Esophagus (tissue), 2 donors: ENCODE data around the gene SLC25A4. TPM values are rescaled to one million over a fixed set of nuclear protein-coding genes. Genes with fewer than 3 reads are reported as not detected.
A peak's percentile ranks its signal among the peaks of the same experiment; 100 is the strongest.

Experiments used
- H3K27ac ChIP-seq, 2 donors: one replicate each; pipeline ENCODE4 v1.5.1; 2013; ENCODE audit warnings: low read depth in 2 of 2, mild to moderate bottlenecking in 2 of 2, inconsistent platforms in 1 of 2, low read length in 1 of 2, moderate library complexity in 1 of 2
- H3K27me3 ChIP-seq, 2 donors: one replicate each; pipeline ENCODE4 v1.6.1; 2013; ENCODE audit warnings: low read length in 2 of 2, control low read depth in 1 of 2, mild to moderate bottlenecking in 1 of 2; ENCODE audit not compliant: insufficient read depth in 2 of 2, control insufficient read depth in 1 of 2
- H3K36me3 ChIP-seq, 2 donors: one replicate each; pipeline ENCODE4 v1.6.1; 2013; ENCODE audit warnings: low read length in 1 of 2; ENCODE audit not compliant: control insufficient read depth in 2 of 2, insufficient read depth in 2 of 2
- H3K4me1 ChIP-seq, 2 donors: one replicate each; pipeline ENCODE4 v1.6.1; 2013; ENCODE audit warnings: low read length in 1 of 2; ENCODE audit not compliant: control insufficient read depth in 2 of 2, insufficient read depth in 2 of 2
- H3K4me3 ChIP-seq, 2 donors: one replicate each; pipeline ENCODE4 v1.5.1; 2013; ENCODE audit warnings: low read length in 2 of 2, mild to moderate bottlenecking in 2 of 2, low read depth in 1 of 2, moderate library complexity in 1 of 2
- H3K9me3 ChIP-seq, 2 donors: one replicate each; pipeline ENCODE4 v1.6.1; 2013; ENCODE audit warnings: mild to moderate bottlenecking in 2 of 2, low read depth in 1 of 2, low read length in 1 of 2, moderate library complexity in 1 of 2; ENCODE audit not compliant: control insufficient read depth in 2 of 2, insufficient read depth in 1 of 2
- WGBS, 2 donors: extraction: QIAGEN DNeasy Blood & Tissue Kit; methylation state at CpG; one replicate each; pipeline ENCODE4 v1.1.7; 2013; 5-methylcytosine and 5-hydroxymethylcytosine counted together
- polyA plus RNA-seq, 2 donors: library from polyadenylated mRNA; stranded (reverse); fragments of 200-250 nt; gene quantifications; one replicate each; pipeline ENCODE4 v1.2.3, GENCODE V29; 2013
- donor health status: healthy with polysubstance abuse.
- donor health status: Bipolar disorder and iron deficiency.

SLC25A4 gene
- polyA plus RNA-seq, result 10 to 100 TPM in 1 of 2 donors, 1 to 10 TPM in 1; 9.1 to 20.6 TPM

DNA sequence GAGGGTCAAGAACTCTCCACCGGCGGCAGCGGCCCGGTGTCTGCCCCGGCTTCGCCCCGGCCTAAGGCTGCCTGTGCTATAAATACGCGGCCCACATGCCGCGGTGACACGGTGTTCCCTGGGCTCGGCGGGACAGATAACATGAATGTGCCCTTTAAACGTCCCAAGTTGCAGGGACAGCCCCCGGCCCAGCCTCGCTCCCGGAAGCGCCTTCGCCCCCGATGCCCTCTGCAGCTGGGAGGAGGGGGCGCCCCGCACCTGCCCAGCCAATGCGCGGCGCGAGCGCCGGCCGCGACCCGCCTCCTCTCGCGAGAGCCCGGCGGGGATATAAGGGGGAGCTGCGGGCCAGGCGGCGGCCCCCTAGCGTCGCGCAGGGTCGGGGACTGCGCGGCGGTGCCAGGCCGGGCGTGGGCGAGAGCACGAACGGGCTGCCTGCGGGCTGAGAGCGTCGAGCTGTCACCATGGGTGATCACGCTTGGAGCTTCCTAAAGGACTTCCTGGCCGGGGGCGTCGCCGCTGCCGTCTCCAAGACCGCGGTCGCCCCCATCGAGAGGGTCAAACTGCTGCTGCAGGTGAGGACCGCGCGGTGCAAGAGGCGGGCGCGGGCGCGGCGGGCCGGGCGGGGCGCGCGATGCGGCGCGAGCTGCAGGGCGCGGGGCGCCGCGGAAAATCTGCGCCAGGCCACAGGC, at the start of gene SLC25A4:
TSS of gene SLC25A4 (plus strand) at position 355 of the 689 bp plus-strand sequence. CDS start at position 462, 107 bp downstream.
- Histone ChIP-seq H3K9me3 (no peaks in the 10 kb centered on the region), H3K27me3 (no peaks in the 10 kb centered on the region), H3K4me1 (peaks cover 0 to 8% of the 10 kb centered on the region in 2 donors), H3K36me3 (peaks cover 0 to 4% of the 10 kb centered on the region in 2 donors), H3K27ac (peak within 1 kb of the TSS; percentile 80 to 85), H3K4me3 (peak within 1 kb of the TSS; percentile 70 to 93)
- WGBS, 2 donors, result 0% methylated on average over 62 to 87 of the region's 87 CpGs

DNA sequence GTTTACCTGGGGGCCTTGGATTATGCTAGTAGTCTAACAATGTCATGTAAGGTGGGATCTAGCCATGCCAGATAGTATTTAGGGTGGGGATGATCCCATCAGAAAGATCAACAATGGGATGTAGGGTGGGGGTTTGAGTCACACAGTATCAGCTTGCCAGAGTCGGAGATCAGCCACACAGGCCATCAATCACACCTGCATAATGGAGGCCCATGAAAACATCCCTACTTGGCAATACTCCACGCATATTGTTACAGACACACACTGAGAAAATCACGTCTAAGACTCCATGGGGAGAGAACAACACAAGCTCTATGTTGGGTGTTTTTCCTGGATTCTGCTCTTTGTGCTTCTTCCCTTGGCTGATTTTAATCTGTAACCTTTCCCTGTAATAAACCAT, 49.5 kb upstream of the SLC25A4 start:
- Histone ChIP-seq H3K27ac (no peak overlapping the region), H3K36me3 (no peaks in the 10 kb centered on the region), H3K27me3 (no peaks in the 10 kb centered on the region), H3K4me3 (no peak overlapping the region), H3K9me3 (no peaks in the 10 kb centered on the region), H3K4me1 (no peaks in the 10 kb centered on the region)
- 61 to 66% methylated on average over 3 of the region's 3 CpGs for WGBS, 2 donors

DNA sequence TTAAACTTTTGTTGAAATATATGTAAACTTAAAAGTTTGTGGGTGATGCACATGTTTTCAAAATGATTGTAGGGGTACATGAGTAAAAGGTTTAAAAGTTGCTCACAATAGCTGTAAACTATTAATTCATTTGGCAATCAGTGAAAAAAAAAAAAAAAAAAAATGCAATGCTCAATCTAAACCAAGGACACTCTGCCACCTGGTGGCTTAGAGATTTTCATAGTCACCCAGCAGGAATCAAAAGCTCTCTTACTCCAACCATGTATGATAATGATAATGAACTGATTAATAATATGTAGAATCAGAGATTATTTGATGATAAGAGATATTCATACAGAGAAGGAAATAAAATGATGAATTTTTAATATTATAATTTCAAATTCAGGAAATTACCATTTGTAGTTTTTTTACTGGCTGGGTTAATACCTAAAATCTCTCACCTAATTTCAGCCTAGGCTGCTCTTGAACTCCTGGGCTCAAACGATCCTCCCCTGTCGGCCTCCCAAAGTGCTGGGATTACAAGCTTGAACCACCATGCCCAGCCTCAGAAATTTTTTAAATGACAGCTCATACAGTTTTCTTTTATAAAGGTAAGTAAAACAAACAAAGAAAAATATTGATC, 46.9 kb upstream of the SLC25A4 start:
- 25 to 33% methylated on average over 2 of the region's 2 CpGs for WGBS, 2 donors
- H3K36me3 ChIP-seq, result no peaks in the 10 kb centered on the region
- no peaks in the 10 kb centered on the region for H3K9me3 ChIP-seq
- H3K27ac ChIP-seq, result no peak overlapping the region
- H3K4me1 ChIP-seq, result no peaks in the 10 kb centered on the region
- no peak overlapping the region for H3K4me3 ChIP-seq
- no peaks in the 10 kb centered on the region for H3K27me3 ChIP-seq

DNA sequence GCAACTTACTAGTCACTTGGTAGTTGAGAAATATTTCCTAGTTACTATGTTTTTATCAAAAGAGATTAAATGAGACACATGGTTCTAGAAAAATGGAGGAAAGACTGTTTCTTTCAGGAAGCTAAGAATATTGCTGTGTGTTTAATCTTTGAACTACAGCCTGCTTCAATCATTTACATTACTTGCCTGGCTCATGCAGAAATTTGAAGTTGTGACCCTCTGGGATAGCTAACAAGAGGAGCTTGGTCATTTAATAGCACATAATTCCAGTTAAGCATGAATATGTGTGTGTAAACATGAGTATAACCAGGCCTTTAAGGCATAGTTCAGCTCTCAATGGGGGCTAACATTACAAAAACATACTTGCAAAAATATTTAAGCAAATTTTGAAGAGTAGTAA, 44.6 kb upstream of the SLC25A4 start:
- H3K27ac ChIP-seq, result no peak overlapping the region
- no peak overlapping the region for H3K4me3 ChIP-seq
- H3K36me3 ChIP-seq, result no peaks in the 10 kb centered on the region
- no peaks in the 10 kb centered on the region for H3K9me3 ChIP-seq
- H3K4me1 ChIP-seq, result no peaks in the 10 kb centered on the region
- no peaks in the 10 kb centered on the region for H3K27me3 ChIP-seq

DNA sequence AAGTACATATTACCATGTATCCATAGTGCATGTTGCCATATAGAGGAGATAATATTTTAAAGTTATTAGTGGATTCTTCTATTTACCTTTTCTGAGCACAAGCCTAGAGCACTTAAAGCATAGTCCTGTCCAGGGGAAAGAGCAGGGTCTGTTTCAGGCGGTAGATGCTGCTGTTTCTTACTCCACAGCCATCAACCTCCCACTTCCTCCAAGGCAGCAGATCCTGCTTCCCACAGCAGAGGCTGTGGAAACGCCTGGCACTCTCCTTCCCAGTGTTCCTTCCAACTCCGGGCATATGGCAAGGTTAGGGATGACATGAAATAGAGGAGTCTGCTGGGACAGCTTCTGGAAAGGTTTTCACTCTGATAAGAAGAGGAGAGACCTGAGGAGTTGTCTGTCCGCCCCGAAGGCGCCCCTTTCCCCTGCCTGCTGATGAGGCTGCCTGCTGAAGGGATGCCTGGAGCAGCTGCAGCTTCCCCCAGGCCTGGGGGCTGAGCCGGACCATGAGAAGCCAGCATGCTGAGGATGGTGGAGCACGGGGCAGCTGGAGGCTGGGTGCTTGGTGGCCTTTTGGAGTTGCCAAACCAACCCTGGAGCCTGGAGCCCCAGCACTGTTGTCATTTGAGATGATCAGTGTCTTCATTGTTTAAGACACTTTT, 43.9 kb upstream of the SLC25A4 start:
- no peaks in the 10 kb centered on the region for H3K4me1 ChIP-seq
- no peaks in the 10 kb centered on the region for H3K27me3 ChIP-seq
- H3K4me3 ChIP-seq, result no peak overlapping the region
- no peaks in the 10 kb centered on the region for H3K36me3 ChIP-seq
- WGBS, 2 donors, result 69 to 70% methylated on average over 8 of the region's 8 CpGs
- no peaks in the 10 kb centered on the region for H3K9me3 ChIP-seq
- H3K27ac ChIP-seq, result no peak overlapping the region

DNA sequence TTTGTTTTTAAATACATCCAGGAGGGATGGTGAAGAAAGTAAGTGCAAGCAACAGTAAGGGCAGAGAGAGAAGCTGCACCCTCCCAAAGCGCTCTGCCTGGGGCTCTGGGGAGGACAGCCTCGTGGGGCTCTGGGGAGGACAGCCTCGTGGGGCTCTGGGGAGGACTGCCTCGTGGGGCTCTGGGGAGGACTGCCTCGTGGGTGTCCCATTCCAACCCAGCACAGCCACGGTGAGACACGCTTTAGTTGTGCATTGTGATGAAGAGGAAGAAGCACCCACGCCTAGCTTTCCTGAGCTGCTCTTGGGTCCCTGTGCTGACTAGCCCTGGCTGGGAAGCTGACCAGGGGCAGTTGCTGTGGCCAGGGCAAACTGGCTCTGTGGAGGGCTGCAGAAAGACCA, 43.1 kb upstream of the SLC25A4 start:
- no peak overlapping the region for H3K4me3 ChIP-seq
- H3K27me3 ChIP-seq, result no peaks in the 10 kb centered on the region
- H3K27ac ChIP-seq, result no peak overlapping the region
- no peaks in the 10 kb centered on the region for H3K9me3 ChIP-seq
- H3K4me1 ChIP-seq, result no peaks in the 10 kb centered on the region
- no peaks in the 10 kb centered on the region for H3K36me3 ChIP-seq
- 74 to 81% methylated on average over 8 of the region's 8 CpGs for WGBS, 2 donors

DNA sequence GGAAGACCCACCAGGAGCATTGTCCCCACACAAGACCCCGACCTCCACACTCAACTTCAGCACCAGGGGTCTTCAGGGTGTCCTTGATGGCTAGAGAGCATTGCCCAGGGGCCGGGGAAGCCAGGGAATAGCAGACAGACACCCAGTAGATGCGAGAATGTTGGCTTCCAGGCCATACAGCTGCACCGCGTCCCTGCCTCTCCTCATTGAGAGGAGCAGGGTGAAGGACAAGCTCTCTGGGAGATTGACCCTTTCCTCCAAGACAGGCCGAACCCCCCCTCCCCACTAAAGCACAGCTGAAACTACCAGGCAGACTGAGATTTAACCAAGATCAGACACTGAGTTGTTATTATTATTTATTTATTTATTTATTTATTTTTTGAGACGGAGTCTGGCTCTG, 42.6 kb upstream of the SLC25A4 start:
- 81 to 88% methylated on average over 7 of the region's 7 CpGs for WGBS, 2 donors
- Histone ChIP-seq H3K4me3 (no peak overlapping the region), H3K36me3 (no peaks in the 10 kb centered on the region), H3K27me3 (no peaks in the 10 kb centered on the region), H3K9me3 (no peaks in the 10 kb centered on the region), H3K4me1 (no peaks in the 10 kb centered on the region), H3K27ac (no peak overlapping the region)

DNA sequence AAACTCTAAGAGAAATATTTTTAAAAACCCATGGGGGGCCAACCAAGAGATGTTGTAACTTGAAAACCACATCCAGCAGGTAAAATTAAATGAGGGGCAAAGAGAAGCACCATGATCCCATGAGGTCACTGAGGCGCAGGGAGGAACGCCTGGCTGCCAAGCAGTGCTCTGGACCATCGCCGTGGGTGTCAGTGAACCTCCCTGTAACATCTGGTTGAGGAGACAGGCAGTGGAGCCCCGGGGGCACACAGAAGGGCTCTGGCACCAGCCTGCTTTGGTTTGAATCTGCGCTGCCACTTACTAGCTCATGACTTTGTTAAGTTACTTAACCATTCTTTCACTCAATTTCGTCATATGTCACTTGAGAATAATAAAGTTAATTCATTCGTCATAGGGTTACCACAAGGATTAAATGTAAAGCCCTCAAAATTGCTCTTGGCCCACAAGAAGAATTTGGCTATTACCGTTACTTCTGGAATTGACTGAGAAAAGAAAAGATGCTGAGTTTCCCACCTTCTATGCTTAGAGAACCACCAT, 41.6 kb upstream of the SLC25A4 start:
- H3K27ac ChIP-seq, result no peak overlapping the region

DNA sequence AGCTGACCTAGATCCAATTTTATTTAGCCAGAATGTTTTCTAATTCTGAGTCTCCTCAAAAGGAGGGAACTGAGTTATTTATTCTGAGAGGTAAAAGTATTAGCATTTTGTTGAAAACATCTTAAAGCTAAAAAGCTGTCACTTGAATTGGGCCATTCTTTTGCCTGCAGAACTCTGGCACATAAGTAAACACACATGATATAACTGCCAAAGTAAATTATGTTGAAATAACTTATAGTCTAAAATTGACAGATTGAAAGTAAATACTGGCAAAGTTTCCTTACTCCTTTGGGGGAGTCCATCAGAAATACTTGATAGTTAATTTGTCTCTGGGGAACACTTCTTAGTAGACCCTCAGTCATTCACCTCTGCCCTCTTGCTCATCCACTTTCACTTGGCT, 38.3 kb upstream of the SLC25A4 start:
- Histone ChIP-seq H3K27ac (no peak overlapping the region), H3K9me3 (no peaks in the 10 kb centered on the region), H3K4me3 (no peak overlapping the region), H3K27me3 (no peaks in the 10 kb centered on the region), H3K36me3 (no peaks in the 10 kb centered on the region), H3K4me1 (no peaks in the 10 kb centered on the region)

More for the DNA sequence above, 41.6 kb upstream of the SLC25A4 start:
- no peaks in the 10 kb centered on the region for H3K4me1 ChIP-seq
- H3K27me3 ChIP-seq, result no peaks in the 10 kb centered on the region
- H3K36me3 ChIP-seq, result no peaks in the 10 kb centered on the region
- H3K4me3 ChIP-seq, result no peak overlapping the region
- WGBS, 2 donors, result 77 to 81% methylated on average over 9 of the region's 9 CpGs
- H3K9me3 ChIP-seq, result no peaks in the 10 kb centered on the region
